ENCODE results near the gene GIGYF2.
"Not testable (repeated sequence)": the region's sequence is repeated elsewhere in the genome, so short reads cannot be mapped to it uniquely, and the experiment has no call there.

The GIGYF2 gene

GRCh38 chr2:232691117-232691516 lies 6.0 kb upstream of the GIGYF2 start:
- not testable (repeated sequence) for DNase-seq

GRCh38 chr2:232693344-232693743 lies 3.8 kb upstream of the GIGYF2 start:
- DNase-seq: no peak

GRCh38 chr2:232696609-232697058 lies 497 bp upstream of the GIGYF2 start:
- no peak for DNase-seq

- DNase-seq: no peak
These were observed 628 bp downstream of the GIGYF2 start for GRCh38 chr2:232697807-232698110.

GRCh38 chr2:232698556-232699091 lies 1.5 kb downstream of the GIGYF2 start:
- DNase-seq: no peak

- DNase-seq: no peak
These were observed 2.0 kb downstream of the GIGYF2 start for GRCh38 chr2:232699110-232699509.

GRCh38 chr2:232700154-232700553 lies 3.0 kb downstream of the GIGYF2 start:
- no peak for DNase-seq

- no peak for DNase-seq
These were observed 9.9 kb downstream of the GIGYF2 start for GRCh38 chr2:232707076-232707475.

GRCh38 chr2:232713505-232713904 lies 16.4 kb downstream of the GIGYF2 start:
- DNase-seq: no peak

- DNase-seq: no peak
These were observed 17.8 kb downstream of the GIGYF2 start for GRCh38 chr2:232714969-232715368.

- not testable (repeated sequence) for DNase-seq
These were observed 22.9 kb downstream of the GIGYF2 start for GRCh38 chr2:232720056-232720455.

GRCh38 chr2:232721261-232721660 lies 24.1 kb downstream of the GIGYF2 start:
- DNase-seq: no peak

GRCh38 chr2:232721882-232722281 lies 24.8 kb downstream of the GIGYF2 start:
- no peak for DNase-seq

GRCh38 chr2:232723027-232723426 lies 25.9 kb downstream of the GIGYF2 start:
- DNase-seq: no peak

- DNase-seq: no peak
These were observed 31.7 kb downstream of the GIGYF2 start for GRCh38 chr2:232728785-232729184.

GRCh38 chr2:232731470-232731869 lies 34.3 kb downstream of the GIGYF2 start:
- DNase-seq: no peak

GRCh38 chr2:232741294-232741693 lies 44.2 kb downstream of the GIGYF2 start:
- no peak for DNase-seq

- DNase-seq: no peak
These were observed 44.8 kb downstream of the GIGYF2 start for GRCh38 chr2:232741972-232742371.

- DNase-seq: no peak
These were observed 47.8 kb downstream of the GIGYF2 start for GRCh38 chr2:232744963-232745362.

- DNase-seq: no peak
These were observed 50.9 kb downstream of the GIGYF2 start for GRCh38 chr2:232748038-232748437.

- DNase-seq: no peak
These were observed 52.2 kb downstream of the GIGYF2 start for GRCh38 chr2:232749331-232749730.

GRCh38 chr2:232750135-232750671 lies 53.1 kb downstream of the GIGYF2 start:
- DNase-seq: no peak

GRCh38 chr2:232757905-232758304 lies 60.8 kb downstream of the GIGYF2 start:
- DNase-seq: no peak

- DNase-seq: peak; percentile 21 to 51
These were observed 64.3 kb downstream of the GIGYF2 start for GRCh38 chr2:232761301-232761907.

- DNase-seq: no peak
These were observed 70.7 kb downstream of the GIGYF2 start for GRCh38 chr2:232767866-232768265.

Measured in activated CD4-positive, alpha-beta T cell treated with anti-CD3 and anti-CD28 coated beads for 4 hours (primary cell).